WI38 (cell line): Measurements from ENCODE around the gene CCND3.
A peak's percentile ranks its signal among the peaks of the same experiment; 100 is the strongest.

Experiments used
- H3K4me3 ChIP-seq: 2 replicates; pipeline ENCODE4 v1.5.1; 2011; ENCODE audit warnings: low read depth, mild to moderate bottlenecking, control low read depth, low read length
- CTCF ChIP-seq: IDR thresholded peaks from 2 replicates; pipeline ENCODE4 v1.5.1; 2012; ENCODE audit warnings: low read depth, mild to moderate bottlenecking, control low read depth, low read length

Gene CCND3

GRCh38 chr6:41896281-41896680 is 45.3 kb downstream of the CCND3 start:
- H3K4me3 ChIP-seq: peak overlapping the region; percentile 69
- TF ChIP-seq CTCF: no peak

DNA sequence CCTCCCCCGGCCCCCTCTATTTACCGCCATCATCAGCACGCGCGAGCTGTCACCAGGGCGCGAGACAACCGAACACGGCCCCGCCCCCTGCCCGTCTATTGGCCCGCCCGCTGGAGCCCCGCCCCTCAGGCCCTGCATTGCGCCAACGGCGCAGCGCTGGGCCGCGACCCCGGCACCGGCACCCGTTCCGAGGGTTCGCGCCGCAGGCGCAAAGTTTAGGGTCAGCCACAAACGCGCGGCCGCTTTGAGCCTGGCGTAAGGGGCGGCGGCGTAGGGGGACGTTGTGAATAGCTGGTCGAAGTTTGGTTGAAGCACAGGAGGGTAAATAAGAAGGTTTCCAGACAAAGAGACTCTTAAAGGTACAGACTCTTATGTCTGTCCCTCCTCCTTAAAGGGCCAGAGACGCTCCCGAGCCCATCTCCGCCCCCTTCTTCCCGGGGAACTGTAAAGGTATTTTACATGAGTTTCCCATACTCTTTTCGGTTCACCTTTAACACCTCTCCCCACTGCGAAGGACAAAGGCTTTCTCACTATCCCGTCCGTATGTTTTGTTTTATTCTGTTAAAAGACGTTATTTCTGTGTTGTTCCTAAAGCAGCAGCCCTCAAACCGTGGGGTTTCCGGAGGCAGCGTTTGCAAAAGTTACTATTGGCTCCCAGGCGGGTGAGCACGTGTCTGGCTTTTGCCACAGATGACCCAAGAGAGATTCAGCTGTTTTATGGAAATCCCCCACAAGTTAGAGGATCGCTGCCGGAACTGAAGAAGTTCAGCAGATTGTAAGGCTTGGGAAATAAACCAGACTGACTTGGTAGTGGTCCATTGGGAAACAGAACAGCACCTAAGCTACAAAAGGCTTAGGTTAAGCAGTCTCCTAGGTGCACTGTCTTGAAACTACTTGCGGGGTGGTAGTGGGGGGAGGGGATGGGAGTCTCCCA is 46.0 kb downstream of the CCND3 start, which contains the start of gene USP49:
Gene USP49 (minus strand): TSS at position 76 of the 934 bp plus-strand sequence. CDS start 88,392 bp downstream, outside the sequence.
- no peak for TF ChIP-seq CTCF
- H3K4me3 ChIP-seq: peak within 1 kb of the TSS; percentile 69

GRCh38 chr6:41894366-41895299 is 47.0 kb downstream of the CCND3 start:
- TF ChIP-seq CTCF: no peak
- peak overlapping the region; percentile 69 for H3K4me3 ChIP-seq

GRCh38 chr6:41892921-41893564 is 48.6 kb downstream of the CCND3 start:
- H3K4me3 ChIP-seq: no peak overlapping the region
- no peak for TF ChIP-seq CTCF

DNA sequence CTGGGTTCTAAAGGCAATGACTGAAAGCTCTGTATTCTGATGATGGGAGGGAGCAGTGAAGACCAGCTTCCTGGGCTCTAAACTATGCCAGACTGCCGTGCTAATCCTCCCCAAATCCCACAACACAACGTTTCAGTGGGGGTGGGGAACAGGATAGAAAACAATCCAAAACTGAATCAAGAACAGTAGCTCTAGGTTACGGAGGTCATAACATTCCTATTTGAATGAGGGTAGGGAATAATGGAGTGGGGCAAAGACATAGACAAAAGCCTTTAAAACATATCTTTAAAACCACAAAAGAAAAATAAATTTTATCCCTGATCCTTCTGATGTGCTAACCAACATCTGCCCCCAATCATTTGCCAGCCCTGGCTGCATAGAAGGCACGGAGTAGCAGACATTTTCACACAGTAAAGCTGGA is 54.3 kb downstream of the CCND3 start:
- TF ChIP-seq CTCF: no peak
- no peak overlapping the region for H3K4me3 ChIP-seq

DNA sequence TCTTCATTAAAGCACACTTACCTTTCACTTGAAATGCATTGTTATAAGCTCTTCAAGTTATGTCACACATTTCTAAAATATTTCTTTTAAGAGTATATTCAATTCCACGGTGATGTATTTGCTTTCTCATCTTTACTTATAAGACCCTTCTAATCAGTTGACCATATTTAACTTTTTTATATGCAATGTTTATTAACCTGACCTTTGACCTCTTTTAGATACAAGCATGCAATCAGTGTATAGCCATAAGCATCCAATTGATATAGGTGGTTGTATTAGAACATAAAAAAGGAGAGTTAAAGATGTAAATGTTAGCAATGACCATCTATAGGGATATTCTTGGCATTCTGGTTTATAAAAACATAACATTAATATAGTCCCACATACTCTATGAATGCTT is 55.7 kb downstream of the CCND3 start:
- H3K4me3 ChIP-seq: no peak overlapping the region
- TF ChIP-seq CTCF: no peak
